Neutrophil (primary cell): ENCODE measurements around the gene PUS10.
"Not testable (repeated sequence)": the region's sequence is repeated elsewhere in the genome, so short reads cannot be mapped to it uniquely, and the experiment has no call there.

ENCODE experiments used
- H3K27ac ChIP-seq: fragments of 200-600 bp; sonication (generic); 2 replicates; pipeline ENCODE4 v1.5.1; 2016; ENCODE audit warnings: mild to moderate bottlenecking, moderate library complexity
- H3K27me3 ChIP-seq: fragments of 200-600 bp; sonication (generic); 2 replicates; pipeline ENCODE4 v1.6.0; 2016; ENCODE audit warnings: mild to moderate bottlenecking
- H3K36me3 ChIP-seq: fragments of 200-600 bp; sonication (generic); 2 replicates; pipeline ENCODE4 v1.5.1; 2017
- H3K4me1 ChIP-seq, 2 experiments: fragments of 200-600 bp in 1 of 2; sonication (generic) in 1 of 2; 1 replicate in 1 of 2; 2 replicates in 1 of 2; pipeline versions ENCODE4 v1.5.1 to v1.6.1; 2013 to 2016; ENCODE audit warnings: low read depth in 1 of 2, low read length in 1 of 2, mild to moderate bottlenecking in 1 of 2, moderate library complexity in 1 of 2; ENCODE audit not compliant: control insufficient read depth in 1 of 2, insufficient read depth in 1 of 2
- H3K4me3 ChIP-seq, 2 experiments: fragments of 200-600 bp in 1 of 2; sonication (generic) in 1 of 2; 1 replicate in 1 of 2; 2 replicates in 1 of 2; pipeline ENCODE4 v1.5.1; 2013 to 2016; ENCODE audit warnings: low read depth in 1 of 2, low read length in 1 of 2, mild to moderate bottlenecking in 1 of 2, moderate library complexity in 1 of 2
- H3K9me3 ChIP-seq: fragments of 200-600 bp; sonication (generic); 2 replicates; pipeline ENCODE4 v1.5.1; 2016
- CTCF ChIP-seq: fragments of 200-600 bp; sonication (generic); IDR thresholded peaks from 2 replicates; pipeline ENCODE4 v1.5.1; 2016; ENCODE audit warnings: antibody characterized with exemption

The PUS10 gene

GRCh38 chr2:61045999-61046398, 27.9 kb upstream of the PUS10 start:
- Histone ChIP-seq H3K36me3 (peaks cover 38% of the 10 kb centered on the region), H3K4me3 (no peak overlapping the region), H3K4me1 (peaks cover 35 to 37% of the 10 kb centered on the region in 2 experiments), H3K27me3 (no peaks in the 10 kb centered on the region), H3K9me3 (no peaks in the 10 kb centered on the region), H3K27ac (peak overlapping the region; percentile 66)
- TF ChIP-seq CTCF, result no peak

- peak overlapping the region; percentile 66 for H3K27ac ChIP-seq
- TF ChIP-seq CTCF, result no peak
- H3K4me1 ChIP-seq, result peaks cover 35 to 37% of the 10 kb centered on the region in 2 experiments
- peak overlapping the region in 1 of 2 experiments; percentile 6 for H3K4me3 ChIP-seq
- H3K27me3 ChIP-seq, result no peaks in the 10 kb centered on the region
- peaks cover 32% of the 10 kb centered on the region for H3K36me3 ChIP-seq
- H3K9me3 ChIP-seq, result no peaks in the 10 kb centered on the region
These were observed 27.2 kb upstream of the PUS10 start for GRCh38 chr2:61045226-61045625.

- no peak for TF ChIP-seq CTCF
These were observed 26.6 kb upstream of the PUS10 start for GRCh38 chr2:61044636-61045035.

GRCh38 chr2:61042807-61043206, 24.8 kb upstream of the PUS10 start:
- peaks cover 8% of the 10 kb centered on the region for H3K36me3 ChIP-seq
- H3K4me3 ChIP-seq, result no peak overlapping the region
- no peak for TF ChIP-seq CTCF
- H3K27me3 ChIP-seq, result no peaks in the 10 kb centered on the region
- no peak overlapping the region for H3K27ac ChIP-seq
- H3K9me3 ChIP-seq, result no peaks in the 10 kb centered on the region
- peaks cover 35 to 37% of the 10 kb centered on the region in 2 experiments for H3K4me1 ChIP-seq

More at GRCh38 chr2:61044636-61045035, 26.6 kb upstream of the PUS10 start:
- Histone ChIP-seq H3K4me1 (peaks cover 35 to 37% of the 10 kb centered on the region in 2 experiments), H3K36me3 (peaks cover 26% of the 10 kb centered on the region), H3K9me3 (no peaks in the 10 kb centered on the region), H3K4me3 (peak overlapping the region in 1 of 2 experiments; percentile 6), H3K27ac (peak overlapping the region; percentile 66), H3K27me3 (no peaks in the 10 kb centered on the region)

- not testable (repeated sequence) for H3K4me1 ChIP-seq, H3K4me3 ChIP-seq, H3K27ac ChIP-seq, H3K9me3 ChIP-seq, H3K27me3 ChIP-seq
- peaks cover 40% of the 10 kb centered on the region for H3K36me3 ChIP-seq
These were observed 18.6 kb upstream of the PUS10 start for GRCh38 chr2:61036643-61037042.

GRCh38 chr2:61034592-61034991, 16.5 kb upstream of the PUS10 start:
- peaks cover 47% of the 10 kb centered on the region for H3K36me3 ChIP-seq
- H3K27me3 ChIP-seq, H3K4me3 ChIP-seq, H3K4me1 ChIP-seq, H3K27ac ChIP-seq, H3K9me3 ChIP-seq: not testable (repeated sequence)

GRCh38 chr2:61029533-61029932, 11.5 kb upstream of the PUS10 start:
- peaks cover 36% of the 10 kb centered on the region for H3K36me3 ChIP-seq
- H3K9me3 ChIP-seq, result no peaks in the 10 kb centered on the region
- no peak overlapping the region for H3K27ac ChIP-seq
- H3K4me3 ChIP-seq, result no peak overlapping the region
- H3K4me1 ChIP-seq, result no peaks in the 10 kb centered on the region
- no peak for TF ChIP-seq CTCF
- H3K27me3 ChIP-seq, result no peaks in the 10 kb centered on the region
